22Rv1 (cell line): Measurements from ENCODE around the gene NRG3.

Experiments
- ZFX ChIP-seq: fragments of 450-650 bp; IDR thresholded peaks from 2 replicates; pipeline ENCODE4 v1.6.1; 2017; ENCODE audit warnings: antibody characterized with exemption, borderline replicate concordance
- TF ChIP-seq, protein P1 (sequence below): fragments of 450-650 bp; IDR thresholded peaks from 2 replicates; pipeline ENCODE4 v1.5.1; 2017; ENCODE audit warnings: mild to moderate bottlenecking

DNA sequence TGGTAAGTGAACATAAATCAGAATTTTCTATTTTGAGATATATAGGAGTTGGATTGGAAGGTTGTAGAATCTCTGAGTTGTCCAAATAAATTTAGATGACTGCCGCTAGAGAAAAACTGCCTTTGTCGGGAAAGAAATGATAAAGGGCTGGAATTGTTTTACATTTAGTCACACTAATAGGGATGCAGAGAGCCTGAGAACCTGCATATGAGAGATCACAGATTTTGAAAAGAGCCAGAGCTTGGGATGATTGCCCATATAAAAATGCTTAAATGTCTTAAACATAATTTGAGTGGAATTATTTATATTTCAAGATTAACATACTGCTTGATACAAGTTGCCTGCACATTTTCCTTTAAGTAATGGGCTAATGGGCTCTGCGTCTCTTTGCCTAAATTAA is 660.5 kb downstream of the NRG3 start:
- TF ChIP-seq, protein P1, sequence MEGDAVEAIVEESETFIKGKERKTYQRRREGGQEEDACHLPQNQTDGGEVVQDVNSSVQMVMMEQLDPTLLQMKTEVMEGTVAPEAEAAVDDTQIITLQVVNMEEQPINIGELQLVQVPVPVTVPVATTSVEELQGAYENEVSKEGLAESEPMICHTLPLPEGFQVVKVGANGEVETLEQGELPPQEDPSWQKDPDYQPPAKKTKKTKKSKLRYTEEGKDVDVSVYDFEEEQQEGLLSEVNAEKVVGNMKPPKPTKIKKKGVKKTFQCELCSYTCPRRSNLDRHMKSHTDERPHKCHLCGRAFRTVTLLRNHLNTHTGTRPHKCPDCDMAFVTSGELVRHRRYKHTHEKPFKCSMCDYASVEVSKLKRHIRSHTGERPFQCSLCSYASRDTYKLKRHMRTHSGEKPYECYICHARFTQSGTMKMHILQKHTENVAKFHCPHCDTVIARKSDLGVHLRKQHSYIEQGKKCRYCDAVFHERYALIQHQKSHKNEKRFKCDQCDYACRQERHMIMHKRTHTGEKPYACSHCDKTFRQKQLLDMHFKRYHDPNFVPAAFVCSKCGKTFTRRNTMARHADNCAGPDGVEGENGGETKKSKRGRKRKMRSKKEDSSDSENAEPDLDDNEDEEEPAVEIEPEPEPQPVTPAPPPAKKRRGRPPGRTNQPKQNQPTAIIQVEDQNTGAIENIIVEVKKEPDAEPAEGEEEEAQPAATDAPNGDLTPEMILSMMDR, result no peak
- no peak for TF ChIP-seq ZFX
